Kidney epithelial cell (primary cell): Measurements from ENCODE around the gene RAB3IL1. TPM values are rescaled to one million over a fixed set of nuclear protein-coding genes. Genes with fewer than 3 reads are reported as not detected.
A peak's percentile ranks its signal among the peaks of the same experiment; 100 is the strongest.

ENCODE experiments used
- DNase-seq: peaks from one replicate; pipeline ENCODE4 v3.0.0-alpha.2; 2010; ENCODE audit warnings: low read depth
- H3K27me3 ChIP-seq: 2 replicates; pipeline ENCODE4 v1.6.0; 2011; ENCODE audit warnings: low read length; ENCODE audit not compliant: control insufficient read depth, insufficient read depth
- H3K36me3 ChIP-seq: 2 replicates; pipeline ENCODE4 v1.5.1; 2011; ENCODE audit warnings: low read length; ENCODE audit not compliant: control insufficient read depth, insufficient read depth
- H3K4me3 ChIP-seq: 2 replicates; pipeline ENCODE4 v1.5.1; 2011; ENCODE audit warnings: low read depth, mild to moderate bottlenecking, control low read depth, low read length
- total RNA-seq: library from RNA; depleted of rRNA; stranded (reverse); fragments of >200 nt; gene quantifications from 2 replicates; pipeline ENCODE4 v1.2.3, GENCODE V29; 2015
- TF ChIP-seq, protein P1 (sequence below): IDR thresholded peaks from 2 replicates; pipeline ENCODE4 v1.5.1; 2011; ENCODE audit warnings: mild to moderate bottlenecking, moderate library complexity, low read length, control low read depth, inconsistent platforms; ENCODE audit not compliant: insufficient read depth, poor library complexity, severe bottlenecking

The RAB3IL1 gene
- total RNA-seq, 1 donor from 2014 or later: 5.2 TPM

DNA sequence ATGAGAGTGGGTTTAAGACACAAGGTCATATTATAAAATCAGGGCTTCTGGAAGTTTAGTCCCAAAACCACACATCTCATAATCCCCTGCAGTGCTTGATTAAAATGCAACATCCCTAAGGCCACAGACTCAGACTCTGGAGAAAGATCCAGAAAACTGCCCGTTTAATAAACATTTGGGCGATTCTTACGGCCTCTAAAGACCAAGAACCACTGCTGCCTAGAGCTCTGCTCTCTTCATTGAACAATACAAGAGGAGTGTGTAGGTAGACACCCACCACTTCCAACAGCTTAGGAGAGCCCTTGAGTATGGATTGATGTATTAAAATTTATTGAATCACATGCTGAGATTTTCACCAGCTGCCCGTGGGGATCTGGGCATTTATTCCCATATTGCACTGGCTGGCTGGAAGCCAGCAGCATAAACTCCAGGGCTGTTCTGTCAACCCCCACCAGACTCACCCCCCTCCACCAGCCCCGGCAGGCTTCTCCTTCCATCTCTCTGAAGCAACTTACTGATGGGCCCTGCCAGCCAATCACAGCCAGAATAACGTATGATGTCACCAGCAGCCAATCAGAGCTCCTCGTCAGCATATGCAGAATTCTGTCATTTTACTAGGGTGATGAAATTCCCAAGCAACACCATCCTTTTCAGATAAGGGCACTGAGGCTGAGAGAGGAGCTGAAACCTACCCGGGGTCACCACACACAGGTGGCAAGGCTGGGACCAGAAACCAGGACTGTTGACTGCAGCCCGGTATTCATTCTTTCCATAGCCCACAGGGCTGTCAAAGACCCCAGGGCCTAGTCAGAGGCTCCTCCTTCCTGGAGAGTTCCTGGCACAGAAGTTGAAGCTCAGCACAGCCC, 32.0 kb upstream of the RAB3IL1 start:
- Histone ChIP-seq H3K4me3 (no peak overlapping the region), H3K27me3 (peaks cover 6% of the 10 kb centered on the region), H3K36me3 (no peaks in the 10 kb centered on the region)
- DNase-seq: no peak
- TF ChIP-seq, protein P1, sequence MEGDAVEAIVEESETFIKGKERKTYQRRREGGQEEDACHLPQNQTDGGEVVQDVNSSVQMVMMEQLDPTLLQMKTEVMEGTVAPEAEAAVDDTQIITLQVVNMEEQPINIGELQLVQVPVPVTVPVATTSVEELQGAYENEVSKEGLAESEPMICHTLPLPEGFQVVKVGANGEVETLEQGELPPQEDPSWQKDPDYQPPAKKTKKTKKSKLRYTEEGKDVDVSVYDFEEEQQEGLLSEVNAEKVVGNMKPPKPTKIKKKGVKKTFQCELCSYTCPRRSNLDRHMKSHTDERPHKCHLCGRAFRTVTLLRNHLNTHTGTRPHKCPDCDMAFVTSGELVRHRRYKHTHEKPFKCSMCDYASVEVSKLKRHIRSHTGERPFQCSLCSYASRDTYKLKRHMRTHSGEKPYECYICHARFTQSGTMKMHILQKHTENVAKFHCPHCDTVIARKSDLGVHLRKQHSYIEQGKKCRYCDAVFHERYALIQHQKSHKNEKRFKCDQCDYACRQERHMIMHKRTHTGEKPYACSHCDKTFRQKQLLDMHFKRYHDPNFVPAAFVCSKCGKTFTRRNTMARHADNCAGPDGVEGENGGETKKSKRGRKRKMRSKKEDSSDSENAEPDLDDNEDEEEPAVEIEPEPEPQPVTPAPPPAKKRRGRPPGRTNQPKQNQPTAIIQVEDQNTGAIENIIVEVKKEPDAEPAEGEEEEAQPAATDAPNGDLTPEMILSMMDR: no peak

DNA sequence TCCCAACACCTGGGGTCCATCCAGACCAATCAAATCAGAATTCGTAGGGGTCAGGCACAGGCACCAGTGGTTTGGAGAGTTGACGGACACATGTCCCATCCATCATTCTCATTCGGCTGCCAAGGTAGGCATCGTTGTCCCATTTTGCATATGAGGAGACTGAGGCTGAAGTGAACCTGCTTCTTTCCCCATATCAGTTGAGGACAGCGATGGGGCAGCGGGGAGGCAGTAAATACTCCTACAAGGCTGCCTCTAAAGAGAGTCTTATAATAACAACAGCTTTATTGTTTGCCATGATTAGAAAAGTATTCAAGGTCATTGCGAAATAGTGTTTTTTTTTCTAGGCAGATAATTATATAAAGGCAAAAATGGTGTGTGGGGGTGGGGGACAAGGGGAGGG, 31.1 kb upstream of the RAB3IL1 start:
- H3K4me3 ChIP-seq: no peak overlapping the region
- peaks cover 6% of the 10 kb centered on the region for H3K27me3 ChIP-seq
- no peaks in the 10 kb centered on the region for H3K36me3 ChIP-seq
- DNase-seq: no peak
- TF ChIP-seq, protein P1: no peak

DNA sequence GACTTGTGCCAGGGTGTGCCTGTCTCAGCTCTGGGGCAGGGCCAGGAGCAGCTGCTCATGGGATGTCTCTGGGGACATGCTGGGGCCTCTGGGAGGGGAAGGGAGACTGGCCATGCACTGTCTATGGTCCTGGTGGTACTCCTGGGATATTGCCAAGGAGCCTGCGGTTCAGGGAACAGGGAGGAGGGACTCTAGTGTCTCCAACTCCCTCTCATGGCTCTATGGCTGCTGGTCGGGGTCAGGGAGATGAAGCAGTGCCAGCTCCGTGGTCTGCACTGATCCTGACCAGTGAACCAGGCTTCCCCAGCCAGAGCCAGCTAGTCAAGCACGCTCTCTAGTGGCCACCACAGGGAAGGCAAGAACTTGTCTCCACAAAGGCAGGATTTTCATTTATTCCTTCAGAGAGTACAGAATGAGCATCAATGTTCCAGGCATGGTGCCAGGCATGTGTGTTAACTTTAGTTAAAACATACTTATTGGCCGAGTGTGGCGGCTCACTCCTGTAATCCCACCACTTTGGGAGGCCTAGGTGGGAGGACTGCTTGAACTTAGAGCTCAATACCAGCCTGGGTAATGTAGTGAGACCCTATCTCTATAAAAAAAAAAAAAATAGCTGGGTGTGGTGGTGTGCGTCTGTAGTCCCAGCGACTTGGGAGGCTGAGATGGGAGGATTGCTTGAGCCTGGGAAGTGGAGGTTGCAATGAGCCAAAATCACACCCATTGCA, 30.3 kb upstream of the RAB3IL1 start:
- DNase-seq: no peak
- Histone ChIP-seq H3K36me3 (no peaks in the 10 kb centered on the region), H3K27me3 (peaks cover 6% of the 10 kb centered on the region), H3K4me3 (no peak overlapping the region)
- TF ChIP-seq, protein P1: peak; percentile 97

DNA sequence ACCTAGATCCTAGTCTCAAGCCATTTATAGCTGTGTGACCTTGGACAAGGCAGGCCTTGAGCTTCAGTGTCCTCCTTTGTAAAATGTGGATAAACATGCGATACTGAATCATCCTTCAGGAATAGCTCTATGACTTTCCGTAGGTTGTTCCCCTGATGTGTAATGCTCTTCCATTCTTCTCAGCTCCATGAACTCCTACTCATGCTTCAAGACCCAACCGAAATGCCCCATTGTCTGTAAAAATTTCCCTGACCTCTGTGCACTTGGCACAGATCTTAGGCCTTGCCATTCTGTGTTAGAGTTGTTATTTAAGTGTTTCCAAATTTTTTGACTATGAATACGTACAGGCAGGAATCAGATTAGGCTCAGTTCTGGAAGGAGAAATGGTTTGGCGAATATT, 29.5 kb upstream of the RAB3IL1 start:
- Histone ChIP-seq H3K27me3 (peaks cover 6% of the 10 kb centered on the region), H3K36me3 (no peaks in the 10 kb centered on the region), H3K4me3 (no peak overlapping the region)
- TF ChIP-seq, protein P1: no peak
- DNase-seq: no peak

DNA sequence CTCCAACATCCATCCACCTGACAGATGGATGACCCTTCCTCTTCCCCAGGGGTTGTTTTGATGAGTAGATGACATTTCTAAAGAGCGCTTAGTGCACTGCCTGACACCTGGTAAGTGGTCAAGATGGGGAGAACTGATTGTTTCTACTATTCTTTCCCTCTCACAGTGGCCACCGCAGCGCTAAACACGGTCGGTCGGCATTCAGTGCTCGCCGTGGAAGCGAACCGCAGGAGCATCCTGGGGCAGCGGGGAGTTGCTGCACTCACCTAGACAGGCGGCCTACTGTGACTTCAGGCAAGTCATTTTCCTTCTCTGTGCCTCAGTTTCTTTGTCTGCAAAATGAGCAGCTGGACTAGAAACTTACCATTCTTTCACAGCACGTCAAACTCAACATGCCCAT, 27.8 kb upstream of the RAB3IL1 start:
- H3K27me3 ChIP-seq: peaks cover 6% of the 10 kb centered on the region
- TF ChIP-seq, protein P1: no peak
- DNase-seq: no peak
- no peaks in the 10 kb centered on the region for H3K36me3 ChIP-seq
- no peak overlapping the region for H3K4me3 ChIP-seq
